ENCODE results near the gene RASGRP2. TPM values are rescaled to one million over a fixed set of nuclear protein-coding genes. Genes with fewer than 3 reads are reported as not detected.

The RASGRP2 gene
- total and polyA plus RNA-seq, 2 donors (not counting 1 experiment from before 2014, with no cell fraction given): 1.2 to 5.2 TPM

- no peak overlapping the region for H3K4me3 ChIP-seq (replicated peaks in 1 of 4; ENCODE audit: control extremely low read depth in 1 of 4, insufficient read depth in 1 of 4, low read depth in 3 of 4, low read length in 4 of 4)
- H3K9ac ChIP-seq (ENCODE audit: insufficient read depth, low read length): no peak overlapping the region
- H2AFZ ChIP-seq (ENCODE audit: low read length): no peak overlapping the region
- H3K79me2 ChIP-seq (ENCODE audit: control insufficient read depth, insufficient read depth, low read length): no peaks in the 10 kb centered on the region
- no peak overlapping the region for H3K27ac ChIP-seq (ENCODE audit: insufficient read depth, low read length)
- no peak for TF ChIP-seq EZH2 (IDR thresholded peaks at IDR 0.05; ENCODE audit: low read length, missing control alignments)
- TF ChIP-seq, protein P1, sequence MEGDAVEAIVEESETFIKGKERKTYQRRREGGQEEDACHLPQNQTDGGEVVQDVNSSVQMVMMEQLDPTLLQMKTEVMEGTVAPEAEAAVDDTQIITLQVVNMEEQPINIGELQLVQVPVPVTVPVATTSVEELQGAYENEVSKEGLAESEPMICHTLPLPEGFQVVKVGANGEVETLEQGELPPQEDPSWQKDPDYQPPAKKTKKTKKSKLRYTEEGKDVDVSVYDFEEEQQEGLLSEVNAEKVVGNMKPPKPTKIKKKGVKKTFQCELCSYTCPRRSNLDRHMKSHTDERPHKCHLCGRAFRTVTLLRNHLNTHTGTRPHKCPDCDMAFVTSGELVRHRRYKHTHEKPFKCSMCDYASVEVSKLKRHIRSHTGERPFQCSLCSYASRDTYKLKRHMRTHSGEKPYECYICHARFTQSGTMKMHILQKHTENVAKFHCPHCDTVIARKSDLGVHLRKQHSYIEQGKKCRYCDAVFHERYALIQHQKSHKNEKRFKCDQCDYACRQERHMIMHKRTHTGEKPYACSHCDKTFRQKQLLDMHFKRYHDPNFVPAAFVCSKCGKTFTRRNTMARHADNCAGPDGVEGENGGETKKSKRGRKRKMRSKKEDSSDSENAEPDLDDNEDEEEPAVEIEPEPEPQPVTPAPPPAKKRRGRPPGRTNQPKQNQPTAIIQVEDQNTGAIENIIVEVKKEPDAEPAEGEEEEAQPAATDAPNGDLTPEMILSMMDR (conservative IDR thresholded peaks at IDR 0.05 in 1 of 2, IDR thresholded peaks at IDR 0.05 in 1 of 2; ENCODE audit: low read depth in 1 of 2, low read length in 2 of 2): no peak
- H3K36me3 ChIP-seq (ENCODE audit: control insufficient read depth, insufficient read depth, low read length): no peaks in the 10 kb centered on the region
- no peaks in the 10 kb centered on the region for H3K4me1 ChIP-seq (ENCODE audit: control insufficient read depth, extremely low read depth, insufficient read depth, low read length)
- no peaks in the 10 kb centered on the region for H3K9me3 ChIP-seq (ENCODE audit: control insufficient read depth, insufficient read depth, low read depth, low read length)
- H3K4me2 ChIP-seq (ENCODE audit: extremely low read depth, insufficient read depth, low read length): no peak overlapping the region
- no peak for DNase-seq (ENCODE audit: low read depth in 2 of 2)
- H3K27me3 ChIP-seq (ENCODE audit: control insufficient read depth, insufficient read depth, low read length): peaks cover 45% of the 10 kb centered on the region
- no peaks in the 10 kb centered on the region for H4K20me1 ChIP-seq (ENCODE audit: control insufficient read depth, extremely low read depth, insufficient read depth, low read length)
Observed at GRCh38 chr11:64714666-64715065, 29.3 kb downstream of the RASGRP2 start.

GRCh38 chr11:64713781-64714363, 30.1 kb downstream of the RASGRP2 start:
- Histone ChIP-seq H4K20me1 (ENCODE audit: control insufficient read depth, extremely low read depth, insufficient read depth, low read length) (no peaks in the 10 kb centered on the region), H3K27ac (ENCODE audit: insufficient read depth, low read length) (no peak overlapping the region), H3K4me1 (ENCODE audit: control insufficient read depth, extremely low read depth, insufficient read depth, low read length) (no peaks in the 10 kb centered on the region), H3K27me3 (ENCODE audit: control insufficient read depth, insufficient read depth, low read length) (peaks cover 45% of the 10 kb centered on the region), H3K79me2 (ENCODE audit: control insufficient read depth, insufficient read depth, low read length) (no peaks in the 10 kb centered on the region), H2AFZ (ENCODE audit: low read length) (no peak overlapping the region), H3K36me3 (ENCODE audit: control insufficient read depth, insufficient read depth, low read length) (no peaks in the 10 kb centered on the region), H3K9me3 (ENCODE audit: control insufficient read depth, insufficient read depth, low read depth, low read length) (no peaks in the 10 kb centered on the region), H3K4me3 (replicated peaks in 1 of 4; ENCODE audit: control extremely low read depth in 1 of 4, insufficient read depth in 1 of 4, low read depth in 3 of 4, low read length in 4 of 4) (no peak overlapping the region), H3K4me2 (ENCODE audit: extremely low read depth, insufficient read depth, low read length) (no peak overlapping the region), H3K9ac (ENCODE audit: insufficient read depth, low read length) (no peak overlapping the region)
- DNase-seq (ENCODE audit: low read depth in 2 of 2): no peak
- peak; percentile 72 for TF ChIP-seq EZH2 (IDR thresholded peaks at IDR 0.05; ENCODE audit: low read length, missing control alignments)
- TF ChIP-seq, protein P1 (conservative IDR thresholded peaks at IDR 0.05 in 1 of 2, IDR thresholded peaks at IDR 0.05 in 1 of 2; ENCODE audit: low read depth in 1 of 2, low read length in 2 of 2): no peak

- DNase-seq (ENCODE audit: low read depth in 2 of 2): peak; percentile 31 to 41
- H3K27ac ChIP-seq (ENCODE audit: insufficient read depth, low read length): no peak overlapping the region
- H3K36me3 ChIP-seq (ENCODE audit: control insufficient read depth, insufficient read depth, low read length): no peaks in the 10 kb centered on the region
- H2AFZ ChIP-seq (ENCODE audit: low read length): no peak overlapping the region
- H3K9me3 ChIP-seq (ENCODE audit: control insufficient read depth, insufficient read depth, low read depth, low read length): no peaks in the 10 kb centered on the region
- H3K27me3 ChIP-seq (ENCODE audit: control insufficient read depth, insufficient read depth, low read length): peaks cover 43% of the 10 kb centered on the region
- no peak overlapping the region for H3K9ac ChIP-seq (ENCODE audit: insufficient read depth, low read length)
- no peaks in the 10 kb centered on the region for H3K4me1 ChIP-seq (ENCODE audit: control insufficient read depth, extremely low read depth, insufficient read depth, low read length)
- H3K4me2 ChIP-seq (ENCODE audit: extremely low read depth, insufficient read depth, low read length): no peak overlapping the region
- H3K79me2 ChIP-seq (ENCODE audit: control insufficient read depth, insufficient read depth, low read length): no peaks in the 10 kb centered on the region
- H4K20me1 ChIP-seq (ENCODE audit: control insufficient read depth, extremely low read depth, insufficient read depth, low read length): no peaks in the 10 kb centered on the region
- H3K4me3 ChIP-seq (replicated peaks in 1 of 4; ENCODE audit: control extremely low read depth in 1 of 4, insufficient read depth in 1 of 4, low read depth in 3 of 4, low read length in 4 of 4): no peak overlapping the region
- TF ChIP-seq, protein P1 (conservative IDR thresholded peaks at IDR 0.05 in 1 of 2, IDR thresholded peaks at IDR 0.05 in 1 of 2; ENCODE audit: low read depth in 1 of 2, low read length in 2 of 2): no peak
- TF ChIP-seq EZH2 (IDR thresholded peaks at IDR 0.05; ENCODE audit: low read length, missing control alignments): peak; percentile 87
Observed at GRCh38 chr11:64713016-64713707, 30.8 kb downstream of the RASGRP2 start.
